GM23248 (cell line): Measurements from ENCODE around the gene PHEX. TPM values are rescaled to one million over a fixed set of nuclear protein-coding genes. Genes with fewer than 3 reads are reported as not detected.

ENCODE experiments used
- DNase-seq: peaks from one replicate; pipeline ENCODE4 v3.0.0-alpha.2; 2015
- H2AFZ ChIP-seq: fragments of 200-600 bp; sonication (generic); 2 replicates; pipeline ENCODE4 v1.6.1; 2016; ENCODE audit warnings: antibody characterized with exemption
- H3F3A ChIP-seq: fragments of 200-600 bp; sonication (generic); 2 replicates; pipeline ENCODE4 v1.6.1; 2016; ENCODE audit warnings: mild to moderate bottlenecking, antibody characterized with exemption, mixed run types; ENCODE audit not compliant: insufficient read depth
- H3K27ac ChIP-seq: fragments of 200-600 bp; sonication (generic); 2 replicates; pipeline ENCODE4 v1.5.1; 2016; ENCODE audit warnings: mild to moderate bottlenecking
- H3K27me3 ChIP-seq: fragments of 200-600 bp; sonication (generic); replicated peaks from 2 replicates; pipeline ENCODE4 v1.6.1; 2016; ENCODE audit warnings: mild to moderate bottlenecking; ENCODE audit not compliant: insufficient read depth
- H3K36me3 ChIP-seq: fragments of 200-600 bp; sonication (generic); 2 replicates; pipeline ENCODE4 v1.6.1; 2016; ENCODE audit warnings: low read depth, mild to moderate bottlenecking
- H3K4me1 ChIP-seq: fragments of 200-600 bp; sonication (generic); 2 replicates; pipeline ENCODE4 v1.6.1; 2016; ENCODE audit warnings: mild to moderate bottlenecking; ENCODE audit not compliant: insufficient read depth
- H3K4me2 ChIP-seq: fragments of 200-600 bp; sonication (generic); one replicate; pipeline ENCODE4 v1.6.1; 2016; ENCODE audit warnings: mild to moderate bottlenecking; ENCODE audit not compliant: unreplicated experiment
- H3K4me3 ChIP-seq: fragments of 200-600 bp; sonication (generic); 2 replicates; pipeline ENCODE4 v1.5.1; 2016; ENCODE audit warnings: mild to moderate bottlenecking
- H3K79me2 ChIP-seq: fragments of 200-600 bp; sonication (generic); 2 replicates; pipeline ENCODE4 v1.6.1; 2016; ENCODE audit warnings: mild to moderate bottlenecking; ENCODE audit not compliant: insufficient read depth
- H3K9ac ChIP-seq: fragments of 200-600 bp; sonication (generic); 2 replicates; pipeline ENCODE4 v1.6.1; 2016; ENCODE audit warnings: mild to moderate bottlenecking
- H3K9me2 ChIP-seq: fragments of 200-600 bp; sonication (generic); 2 replicates; pipeline ENCODE4 v1.6.1; 2016; ENCODE audit warnings: mixed run types, mild to moderate bottlenecking, moderate library complexity; ENCODE audit not compliant: insufficient read depth
- H3K9me3 ChIP-seq: fragments of 200-600 bp; sonication (generic); one replicate; pipeline ENCODE4 v1.6.1; 2017; ENCODE audit warnings: low read depth
- H4K20me1 ChIP-seq: fragments of 200-600 bp; sonication (generic); 2 replicates; pipeline ENCODE4 v1.6.0; 2016; ENCODE audit not compliant: insufficient read depth
- EZH2 ChIP-seq: fragments of 200-600 bp; sonication (generic); IDR thresholded peaks from 2 replicates; pipeline ENCODE4 v1.6.1; 2018; ENCODE audit warnings: antibody characterized with exemption, mild to moderate bottlenecking; ENCODE audit not compliant: insufficient read depth, poor library complexity, severe bottlenecking
- EZH2phosphoT487 ChIP-seq: fragments of 200-600 bp; sonication (generic); IDR thresholded peaks from 2 replicates; pipeline ENCODE4 v1.6.1; 2018; ENCODE audit warnings: antibody characterized with exemption, moderate library complexity, mild to moderate bottlenecking, low read depth; ENCODE audit not compliant: insufficient read depth
- WGBS, 2 experiments: methylation state at CpG; one replicate each; pipeline ENCODE4 v1.1.6; 2015 to 2017; ENCODE audit warnings: low lambda C conversion rate in 2 of 2, low coverage in 1 of 2; ENCODE audit errors: missing lambda C conversion rate in 2 of 2; 5-methylcytosine and 5-hydroxymethylcytosine counted together
- in situ Hi-C: fragments of 300-500 bp; cut with MboI; formaldehyde crosslinking; loops from 2 replicates; pipeline ENCODE4 v1.15.0; 2020
- polyA plus RNA-seq: library from polyadenylated mRNA; unstranded; fragments of >200 nt; fragmentation: Nextera tagmentation; extraction: Ambion mirVana; gene quantifications from 2 replicates; pipeline ENCODE4 v1.2.1, GENCODE V29; 2016
- total RNA-seq: library from RNA; depleted of rRNA; stranded (reverse); fragments of >200 nt; shearing (Covaris generic); gene quantifications from 2 replicates; pipeline ENCODE4 v1.2.3, GENCODE V29; 2014

The PHEX gene
- total and polyA plus RNA-seq, 2 experiments from 2014 or later, result 0.64 to 0.65 TPM

- peak overlapping the region; percentile 71 for H3K9ac ChIP-seq
- in situ Hi-C loops, result no loop called here
- no peaks in the 10 kb centered on the region for H3K9me2 ChIP-seq
- H4K20me1 ChIP-seq, result no peaks in the 10 kb centered on the region
- no peaks in the 10 kb centered on the region for H3K79me2 ChIP-seq
- H3K36me3 ChIP-seq, result no peaks in the 10 kb centered on the region
- H3F3A ChIP-seq, result peaks cover 17% of the 10 kb centered on the region
- H3K4me3 ChIP-seq, result peak overlapping the region; percentile 36
- WGBS, 2 experiments, result 1 to 7% methylated on average over 4 of the region's 4 CpGs
- H3K27me3 ChIP-seq, result no peaks in the 10 kb centered on the region
- H3K27ac ChIP-seq, result peak overlapping the region; percentile 88
- no peak for TF ChIP-seq EZH2
- TF ChIP-seq EZH2phosphoT487, result no peak
- DNase-seq, result peak; percentile 46
- peak overlapping the region; percentile 70 for H3K4me2 ChIP-seq
- H3K9me3 ChIP-seq, result no peaks in the 10 kb centered on the region
- H2AFZ ChIP-seq, result peak overlapping the region; percentile 57; the same call in 1 of the 2 replicates
- H3K4me1 ChIP-seq, result peaks cover 20% of the 10 kb centered on the region
Observed at GRCh38 chrX:22135171-22135711, 103.1 kb downstream of the PHEX start.

GRCh38 chrX:22135994-22136684, 104.0 kb downstream of the PHEX start:
- peak overlapping the region; percentile 70 for H3K4me2 ChIP-seq
- no peaks in the 10 kb centered on the region for H3K9me3 ChIP-seq
- in situ Hi-C loops, result no loop called here
- peaks cover 20% of the 10 kb centered on the region for H3K4me1 ChIP-seq
- WGBS, 2 experiments, result 1% methylated on average over 11 of the region's 11 CpGs
- peak overlapping the region; percentile 71 for H3K9ac ChIP-seq
- peaks cover 17% of the 10 kb centered on the region for H3F3A ChIP-seq
- H3K79me2 ChIP-seq, result no peaks in the 10 kb centered on the region
- peak; percentile 84 for DNase-seq
- peak overlapping the region; percentile 63 for H3K4me3 ChIP-seq
- no peaks in the 10 kb centered on the region for H3K36me3 ChIP-seq
- no peak for TF ChIP-seq EZH2
- no peak for TF ChIP-seq EZH2phosphoT487
- no peaks in the 10 kb centered on the region for H3K9me2 ChIP-seq
- H2AFZ ChIP-seq, result peak overlapping the region; percentile 64
- peak overlapping the region; percentile 88 for H3K27ac ChIP-seq
- no peaks in the 10 kb centered on the region for H4K20me1 ChIP-seq
- H3K27me3 ChIP-seq, result no peaks in the 10 kb centered on the region

GRCh38 chrX:22136711-22137110, 104.6 kb downstream of the PHEX start:
- in situ Hi-C loops, result no loop called here
- Histone ChIP-seq H3K27ac (peak overlapping the region; percentile 88), H2AFZ (peak overlapping the region; percentile 64)

GRCh38 chrX:22139822-22140221, 107.7 kb downstream of the PHEX start:
- Histone ChIP-seq H3K27ac (no peak overlapping the region), H3K79me2 (no peaks in the 10 kb centered on the region), H3K9me2 (no peaks in the 10 kb centered on the region), H3K4me2 (no peak overlapping the region), H2AFZ (no peak overlapping the region), H3K36me3 (no peaks in the 10 kb centered on the region), H3K27me3 (no peaks in the 10 kb centered on the region), H3K4me3 (no peak overlapping the region), H4K20me1 (no peaks in the 10 kb centered on the region), H3K4me1 (peaks cover 16% of the 10 kb centered on the region), H3K9ac (no peak overlapping the region), H3K9me3 (no peaks in the 10 kb centered on the region), H3F3A (peaks cover 17% of the 10 kb centered on the region)
- 100% methylated on average over 1 of the region's 1 CpG for WGBS, 2 experiments
- DNase-seq, result no peak
- no peak for TF ChIP-seq EZH2
- TF ChIP-seq EZH2phosphoT487, result no peak
- in situ Hi-C loops, result no loop called here

More at GRCh38 chrX:22136711-22137110, 104.6 kb downstream of the PHEX start:
- no peaks in the 10 kb centered on the region for H4K20me1 ChIP-seq
- peak overlapping the region; percentile 63 for H3K4me3 ChIP-seq
- no peaks in the 10 kb centered on the region for H3K27me3 ChIP-seq
- H3K9me2 ChIP-seq, result no peaks in the 10 kb centered on the region
- H3K4me1 ChIP-seq, result peaks cover 20% of the 10 kb centered on the region
- H3K4me2 ChIP-seq, result peak overlapping the region; percentile 70
- TF ChIP-seq EZH2 (no peak), EZH2phosphoT487 (no peak)
- WGBS, 2 experiments, result 24 to 31% methylated on average over 5 of the region's 5 CpGs
- H3K9me3 ChIP-seq, result no peaks in the 10 kb centered on the region
- H3K36me3 ChIP-seq, result no peaks in the 10 kb centered on the region
- H3K9ac ChIP-seq, result peak overlapping the region; percentile 71
- DNase-seq, result no peak
- no peaks in the 10 kb centered on the region for H3K79me2 ChIP-seq
- peaks cover 17% of the 10 kb centered on the region for H3F3A ChIP-seq
